ENCODE data around the gene TRPV5. TPM values are rescaled to one million over a fixed set of nuclear protein-coding genes. Genes with fewer than 3 reads are reported as not detected.

Gene TRPV5
- total and polyA plus RNA-seq, 2 of the 4 experiments (the other 2 are of a cell fraction), result not detected

- Histone ChIP-seq H3K4me2 (ENCODE audit: low read depth, low read length) (no peak overlapping the region), H3K56ac (ENCODE audit: extremely low read depth, insufficient read depth, low read length) (no peak overlapping the region), H3K4me3 (ENCODE audit: insufficient read depth, low read depth, low read length) (no peak overlapping the region), H3K27ac (ENCODE audit: insufficient read depth, low read length) (no peak overlapping the region), H3K18ac (ENCODE audit: low read depth, low read length) (no peak overlapping the region), H2BK20ac (ENCODE audit: low read depth, low read length) (no peak overlapping the region), H2AK5ac (ENCODE audit: low read depth, low read length) (no peak overlapping the region), H3K9ac (ENCODE audit: low read depth, low read length) (no peak overlapping the region), H2BK15ac (ENCODE audit: low read depth, low read length) (no peak overlapping the region), H3K4ac (ENCODE audit: low read depth, low read length) (no peak overlapping the region), H4K91ac (ENCODE audit: insufficient read depth, low read depth, low read length) (no peak overlapping the region), H4K20me1 (ENCODE audit: insufficient read depth, low read length) (no peaks in the 10 kb centered on the region), H3K23ac (ENCODE audit: low read depth, low read length) (no peak overlapping the region), H3K14ac (replicated peaks; ENCODE audit: low read depth, low read length) (no peak overlapping the region), H3K9me1 (ENCODE audit: insufficient read depth, low read length) (no peaks in the 10 kb centered on the region), H2AK9ac (replicated peaks; ENCODE audit: low read depth, low read length, poor library complexity) (no peak overlapping the region), H2BK5ac (ENCODE audit: low read depth, low read length, poor library complexity, severe bottlenecking) (no peak overlapping the region), H2AFZ (replicated peaks; ENCODE audit: low read length, poor library complexity) (no peak overlapping the region), H4K8ac (ENCODE audit: low read depth in 2 of 2, low read length in 2 of 2) (no peak overlapping the region), H3K27me3 (ENCODE audit: control insufficient read depth, insufficient read depth, low read length) (no peaks in the 10 kb centered on the region), H2BK120ac (ENCODE audit: low read depth, low read length) (no peak overlapping the region), H3K9me3 (ENCODE audit: control insufficient read depth, insufficient read depth, low read length) (no peaks in the 10 kb centered on the region), H3K4me1 (ENCODE audit: control insufficient read depth, insufficient read depth, low read length) (no peaks in the 10 kb centered on the region), H3K79me1 (ENCODE audit: low read depth in 1 of 2, low read length in 2 of 2) (no peaks in the 10 kb centered on the region), H4K5ac (ENCODE audit: low read depth, low read length) (no peak overlapping the region), H3K36me3 (ENCODE audit: control insufficient read depth, insufficient read depth, low read length) (no peaks in the 10 kb centered on the region)
- POLR2A ChIA-PET (ENCODE audit: unreplicated experiment), result no interaction called here
- intact Hi-C loops (cut with micrococcal nuclease), result no loop called here
- CTCF ChIA-PET, result no interaction called here
- no CpG with 5 or more reads among the region's 9 CpGs for WGBS, 2 experiments (ENCODE audit: extremely low coverage in 2 of 2, insufficient read length in 1 of 2)
- in situ Hi-C loops (cut with MboI; ENCODE audit: low sequenced_read_pairs), result no loop called here
- DNase-seq (no peak), ATAC-seq (ENCODE audit: low read depth) (no peak)
- dilution Hi-C loops (cut with HindIII; ENCODE audit: low sequenced_read_pairs, unreplicated experiment), result no loop called here
- TF ChIP-seq MAFK (IDR thresholded peaks at IDR 0.05; ENCODE audit: low read depth, low read length) (no peak), RCOR1 (IDR thresholded peaks at IDR 0.05; ENCODE audit: insufficient replicate concordance, low read length) (no peak), ELK1 (IDR thresholded peaks at IDR 0.05; ENCODE audit: borderline replicate concordance, low read depth, low read length) (no peak), POLR2A (IDR thresholded peaks at IDR 0.05; ENCODE audit: low read depth, low read length) (no peak), NFE2L2 (IDR thresholded peaks at IDR 0.05; ENCODE audit: low read depth, low read length) (no peak), CHD1 (IDR thresholded peaks at IDR 0.05; ENCODE audit: low read depth, low read length) (no peak), BHLHE40 (IDR thresholded peaks at IDR 0.05; ENCODE audit: low read depth, low read length) (no peak), USF2 (IDR thresholded peaks at IDR 0.05; ENCODE audit: low read depth, low read length) (no peak), MXI1 (IDR thresholded peaks at IDR 0.05; ENCODE audit: borderline replicate concordance, low read depth, low read length) (no peak), MAZ (IDR thresholded peaks at IDR 0.05; ENCODE audit: borderline replicate concordance, low read depth, low read length) (no peak), RAD21 (IDR thresholded peaks at IDR 0.05; ENCODE audit: low read length) (no peak), FOS (IDR thresholded peaks at IDR 0.05; ENCODE audit: low read depth, low read length) (no peak), CEBPB (IDR thresholded peaks at IDR 0.05; ENCODE audit: low read depth, low read length) (no peak), RFX5 (IDR thresholded peaks at IDR 0.05; ENCODE audit: low read depth, low read length) (no peak), CTCF (conservative IDR thresholded peaks at IDR 0.05; ENCODE audit: low read depth, low read length) (no peak)
- no TSS peak for BruUV-seq (replicated peaks)
Observed at GRCh38 chr7:142881586-142882337, 51.8 kb downstream of the TRPV5 start.
